Stomach smooth muscle (tissue), 2 donors: Measurements from ENCODE around the gene IL18.

Experiments used
- H3K27ac ChIP-seq: one replicate; pipeline ENCODE4 v1.7.0; 2013; ENCODE audit warnings: mild to moderate bottlenecking, low read length, inconsistent platforms
- H3K27me3 ChIP-seq, 2 donors: one replicate each; pipeline ENCODE4 v1.7.0; 2013; ENCODE audit warnings: low read length in 2 of 2; ENCODE audit not compliant: insufficient read depth in 2 of 2, control insufficient read depth in 1 of 2
- H3K36me3 ChIP-seq, 2 donors: one replicate each; pipeline ENCODE4 v1.7.0; 2013; ENCODE audit warnings: low read length in 2 of 2; ENCODE audit not compliant: control insufficient read depth in 2 of 2, insufficient read depth in 2 of 2
- H3K4me1 ChIP-seq: one replicate; pipeline ENCODE4 v1.7.0; 2013; ENCODE audit warnings: low read length; ENCODE audit not compliant: control insufficient read depth, insufficient read depth
- H3K4me3 ChIP-seq, 2 donors: one replicate each; pipeline ENCODE4 v1.7.0; 2013; ENCODE audit warnings: low read length in 2 of 2
- H3K9ac ChIP-seq, 2 donors: one replicate each; pipeline ENCODE4 v1.7.0; 2013; ENCODE audit warnings: low read length in 2 of 2, mild to moderate bottlenecking in 1 of 2
- H3K9me3 ChIP-seq, 2 donors: one replicate each; pipeline ENCODE4 v1.7.0; 2013; ENCODE audit warnings: low read length in 2 of 2; ENCODE audit not compliant: control insufficient read depth in 2 of 2
- donor health status: healthy.
- donor health status: Pancreatic carcinoma.

IL18 gene

DNA sequence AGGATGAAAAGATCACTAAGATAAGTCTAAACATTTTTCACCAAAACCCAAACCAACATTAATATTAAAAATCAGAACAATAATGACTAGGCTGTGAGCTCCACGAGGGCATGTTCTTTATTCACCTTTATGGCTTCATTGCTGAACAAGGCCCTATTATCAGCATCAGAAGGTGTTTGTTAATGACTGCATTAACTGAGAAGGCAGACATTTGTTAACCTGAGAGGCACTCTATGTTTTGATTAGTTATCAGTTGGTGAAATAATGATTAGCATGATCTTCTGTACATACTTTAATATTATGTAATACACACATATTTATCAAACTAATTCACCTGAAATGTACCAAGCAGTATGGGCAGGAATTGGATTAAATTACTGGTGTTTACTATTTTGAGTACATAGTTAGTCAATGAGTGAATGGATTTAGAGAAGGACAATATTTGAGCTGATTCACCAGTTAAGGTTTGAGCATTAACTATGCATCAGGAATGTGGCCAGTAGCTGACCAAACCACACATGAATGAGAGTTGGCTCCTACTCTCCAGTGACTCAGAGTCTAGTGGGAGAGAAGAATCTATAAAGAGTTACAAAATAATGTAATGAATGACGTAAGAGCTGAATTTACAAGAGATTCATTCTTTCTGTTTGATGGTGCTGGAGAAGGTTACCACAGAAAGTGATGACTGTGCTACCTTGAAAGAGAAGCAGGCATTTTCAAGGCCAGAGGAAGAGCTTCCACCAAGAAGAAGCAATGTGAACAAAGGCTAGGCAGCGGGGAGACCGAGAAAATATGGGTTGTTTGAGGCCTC lies 6.7 kb downstream of the IL18 start:
- H3K27ac ChIP-seq: no peak overlapping the region
- no peaks in the 10 kb centered on the region for H3K36me3 ChIP-seq
- no peaks in the 10 kb centered on the region for H3K9me3 ChIP-seq
- H3K4me1 ChIP-seq: no peaks in the 10 kb centered on the region
- no peaks in the 10 kb centered on the region for H3K27me3 ChIP-seq
- no peak overlapping the region for H3K9ac ChIP-seq
- no peak overlapping the region for H3K4me3 ChIP-seq

DNA sequence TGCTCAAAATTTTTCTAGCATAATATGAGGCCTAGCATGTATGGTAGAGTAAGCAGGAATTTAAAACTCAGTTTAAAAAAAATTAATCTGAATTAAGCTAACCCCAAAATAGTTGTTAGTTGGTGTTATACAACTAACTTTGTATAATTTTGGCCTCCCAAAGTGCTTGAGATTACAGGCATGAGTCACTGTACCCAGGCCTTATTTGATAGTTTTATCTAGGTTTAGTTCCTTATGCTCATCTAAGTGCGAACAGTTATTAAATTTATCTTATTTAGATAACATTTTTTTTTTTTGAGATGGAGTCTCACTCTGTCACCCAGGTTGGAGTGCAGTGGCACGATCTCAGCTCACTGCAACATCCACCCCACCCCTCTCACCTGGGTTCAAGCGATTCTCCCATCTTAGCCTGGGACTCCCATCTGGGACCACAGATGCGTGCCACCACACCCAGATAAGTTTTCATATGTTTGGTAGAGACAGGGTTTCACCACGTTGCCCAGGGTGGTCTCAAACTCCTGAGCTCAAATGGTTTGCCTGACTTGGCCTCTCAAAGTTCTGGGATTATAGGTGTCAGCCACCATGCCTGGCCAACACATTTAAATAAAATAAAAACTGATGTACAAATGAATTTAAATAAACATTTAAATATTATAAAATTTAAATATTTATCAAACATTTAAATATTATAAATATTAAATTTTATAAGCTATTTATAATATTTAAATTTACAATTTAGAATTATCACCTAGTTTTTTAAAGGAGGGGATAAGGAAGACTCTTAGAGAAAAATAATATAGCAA lies 7.5 kb downstream of the IL18 start:
- Histone ChIP-seq H3K9ac (no peak overlapping the region), H3K9me3 (no peaks in the 10 kb centered on the region), H3K4me3 (no peak overlapping the region), H3K36me3 (no peaks in the 10 kb centered on the region), H3K27me3 (no peaks in the 10 kb centered on the region), H3K4me1 (no peaks in the 10 kb centered on the region), H3K27ac (no peak overlapping the region)

- Histone ChIP-seq H3K9me3 (no peaks in the 10 kb centered on the region), H3K27me3 (no peaks in the 10 kb centered on the region), H3K4me1 (no peaks in the 10 kb centered on the region), H3K4me3 (no peak overlapping the region), H3K27ac (no peak overlapping the region), H3K36me3 (no peaks in the 10 kb centered on the region), H3K9ac (no peak overlapping the region)
Observed at GRCh38 chr11:112150517-112150916, 13.4 kb downstream of the IL18 start.

DNA sequence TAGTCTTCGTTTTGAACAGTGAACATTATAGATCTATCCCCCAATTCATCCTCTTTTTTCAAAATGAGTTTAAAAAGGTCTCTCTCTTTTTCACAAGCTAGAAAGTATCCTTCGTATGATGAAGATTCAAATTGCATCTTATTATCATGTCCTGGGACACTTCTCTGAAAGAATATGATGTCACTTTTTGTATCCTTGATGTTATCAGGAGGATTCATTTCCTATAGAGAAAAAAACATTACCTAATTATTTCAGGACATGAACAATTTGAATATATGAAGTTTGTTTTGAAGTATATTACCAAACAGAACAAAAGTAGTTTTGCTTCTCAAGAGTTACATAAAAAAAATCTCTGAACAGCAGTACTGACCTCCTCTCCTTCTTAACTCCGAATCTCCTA lies 20.3 kb downstream of the IL18 start:
- no peak overlapping the region for H3K9ac ChIP-seq
- no peaks in the 10 kb centered on the region for H3K4me1 ChIP-seq
- no peaks in the 10 kb centered on the region for H3K9me3 ChIP-seq
- no peaks in the 10 kb centered on the region for H3K27me3 ChIP-seq
- H3K27ac ChIP-seq: no peak overlapping the region
- no peaks in the 10 kb centered on the region for H3K36me3 ChIP-seq
- no peak overlapping the region for H3K4me3 ChIP-seq

DNA sequence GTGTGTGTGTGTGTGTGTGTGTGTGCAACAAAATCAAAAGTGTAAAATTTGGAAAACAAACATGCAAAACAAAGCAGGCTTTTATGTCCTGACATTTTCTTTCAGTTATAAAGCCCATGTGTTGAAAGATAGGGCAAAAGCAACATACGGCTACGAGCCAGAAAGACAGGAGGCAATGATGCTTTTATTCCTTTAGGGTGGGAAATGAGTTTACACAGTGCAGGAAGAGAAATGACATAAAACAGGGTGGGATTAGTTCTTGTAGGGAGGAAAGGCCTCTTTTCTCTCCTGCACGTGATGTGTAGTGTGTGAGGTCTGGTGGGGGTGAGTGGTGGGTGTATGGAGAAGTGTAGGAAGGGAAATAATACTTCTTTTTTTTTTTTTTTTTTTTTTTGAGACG lies 29.4 kb downstream of the IL18 start:
- no peaks in the 10 kb centered on the region for H3K36me3 ChIP-seq

GRCh38 chr11:112132737-112133136 lies 31.2 kb downstream of the IL18 start:
- H3K27me3 ChIP-seq: no peaks in the 10 kb centered on the region
- no peak overlapping the region for H3K27ac ChIP-seq
- no peak overlapping the region for H3K9ac ChIP-seq
- no peak overlapping the region for H3K4me3 ChIP-seq
- H3K9me3 ChIP-seq: no peaks in the 10 kb centered on the region
- no peaks in the 10 kb centered on the region for H3K4me1 ChIP-seq
- no peaks in the 10 kb centered on the region for H3K36me3 ChIP-seq

More for the DNA sequence above, 29.4 kb downstream of the IL18 start:
- H3K27me3 ChIP-seq: no peaks in the 10 kb centered on the region
- H3K27ac ChIP-seq: no peak overlapping the region
- no peaks in the 10 kb centered on the region for H3K4me1 ChIP-seq
- no peaks in the 10 kb centered on the region for H3K9me3 ChIP-seq
- H3K9ac ChIP-seq: no peak overlapping the region
- no peak overlapping the region for H3K4me3 ChIP-seq

DNA sequence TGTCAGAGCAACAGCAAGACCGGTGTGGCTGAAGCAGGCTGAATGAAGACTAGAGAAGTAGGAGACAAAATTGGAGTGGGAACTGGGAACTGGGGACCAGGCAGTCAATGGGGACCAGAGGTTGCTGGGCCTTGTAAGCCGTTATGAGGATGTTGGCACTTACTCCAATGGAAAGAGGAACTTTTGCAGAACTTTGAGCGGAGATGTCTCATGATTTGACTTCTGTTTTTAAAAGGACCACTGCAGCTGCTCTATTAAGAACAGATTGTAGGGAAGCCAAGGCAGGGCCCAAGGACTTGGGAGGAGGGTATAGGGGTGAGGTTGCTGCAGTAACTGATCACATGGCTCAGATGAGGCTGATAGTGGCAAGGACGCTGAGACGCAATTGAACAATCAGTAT lies 34.2 kb downstream of the IL18 start:
- no peaks in the 10 kb centered on the region for H3K27me3 ChIP-seq
- H3K4me1 ChIP-seq: no peaks in the 10 kb centered on the region
- no peak overlapping the region for H3K27ac ChIP-seq
- no peaks in the 10 kb centered on the region for H3K36me3 ChIP-seq
- no peak overlapping the region for H3K9ac ChIP-seq
- no peak overlapping the region for H3K4me3 ChIP-seq
- no peaks in the 10 kb centered on the region for H3K9me3 ChIP-seq

GRCh38 chr11:112128483-112129121 lies 35.3 kb downstream of the IL18 start:
- no peaks in the 10 kb centered on the region for H3K4me1 ChIP-seq
- no peaks in the 10 kb centered on the region for H3K9me3 ChIP-seq
- H3K4me3 ChIP-seq: no peak overlapping the region
- no peak overlapping the region for H3K27ac ChIP-seq
- H3K36me3 ChIP-seq: no peaks in the 10 kb centered on the region
- H3K9ac ChIP-seq: no peak overlapping the region
- H3K27me3 ChIP-seq: no peaks in the 10 kb centered on the region

- no peaks in the 10 kb centered on the region for H3K9me3 ChIP-seq
Observed at GRCh38 chr11:112127056-112127455, 36.8 kb downstream of the IL18 start.

DNA sequence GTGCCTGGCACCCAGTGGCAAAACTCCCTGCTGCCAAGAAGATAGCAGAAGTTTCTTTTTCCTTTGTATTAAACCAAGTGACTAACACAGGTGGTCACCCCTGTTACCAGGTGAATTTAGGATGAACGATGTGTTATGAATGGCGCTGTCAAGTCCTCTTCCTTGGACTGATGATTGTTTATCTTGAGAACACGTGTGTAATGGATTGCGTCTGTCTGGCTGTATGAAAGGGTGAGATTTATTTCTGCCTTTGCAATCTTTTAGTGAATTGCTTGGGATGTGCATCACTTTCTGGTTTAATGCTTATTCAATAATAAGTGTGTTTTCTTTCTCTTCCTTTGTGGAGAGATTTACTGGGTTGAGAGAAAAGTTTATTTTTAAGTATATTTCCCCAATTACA lies 40.8 kb downstream of the IL18 start:
- no peaks in the 10 kb centered on the region for H3K27me3 ChIP-seq
- no peak overlapping the region for H3K4me3 ChIP-seq
- no peak overlapping the region for H3K27ac ChIP-seq
- H3K9me3 ChIP-seq: no peaks in the 10 kb centered on the region
- H3K36me3 ChIP-seq: no peaks in the 10 kb centered on the region
- H3K4me1 ChIP-seq: no peaks in the 10 kb centered on the region
- no peak overlapping the region for H3K9ac ChIP-seq

More at GRCh38 chr11:112127056-112127455, 36.8 kb downstream of the IL18 start:
- H3K4me1 ChIP-seq: no peaks in the 10 kb centered on the region
- no peaks in the 10 kb centered on the region for H3K27me3 ChIP-seq
- no peak overlapping the region for H3K27ac ChIP-seq
- H3K4me3 ChIP-seq: no peak overlapping the region
- H3K36me3 ChIP-seq: no peaks in the 10 kb centered on the region
- H3K9ac ChIP-seq: no peak overlapping the region
